ENCODE data around the gene OSBP.
"Not testable (repeated sequence)": the region's sequence is repeated elsewhere in the genome, so short reads cannot be mapped to it uniquely, and the experiment has no call there.

The OSBP gene

DNA sequence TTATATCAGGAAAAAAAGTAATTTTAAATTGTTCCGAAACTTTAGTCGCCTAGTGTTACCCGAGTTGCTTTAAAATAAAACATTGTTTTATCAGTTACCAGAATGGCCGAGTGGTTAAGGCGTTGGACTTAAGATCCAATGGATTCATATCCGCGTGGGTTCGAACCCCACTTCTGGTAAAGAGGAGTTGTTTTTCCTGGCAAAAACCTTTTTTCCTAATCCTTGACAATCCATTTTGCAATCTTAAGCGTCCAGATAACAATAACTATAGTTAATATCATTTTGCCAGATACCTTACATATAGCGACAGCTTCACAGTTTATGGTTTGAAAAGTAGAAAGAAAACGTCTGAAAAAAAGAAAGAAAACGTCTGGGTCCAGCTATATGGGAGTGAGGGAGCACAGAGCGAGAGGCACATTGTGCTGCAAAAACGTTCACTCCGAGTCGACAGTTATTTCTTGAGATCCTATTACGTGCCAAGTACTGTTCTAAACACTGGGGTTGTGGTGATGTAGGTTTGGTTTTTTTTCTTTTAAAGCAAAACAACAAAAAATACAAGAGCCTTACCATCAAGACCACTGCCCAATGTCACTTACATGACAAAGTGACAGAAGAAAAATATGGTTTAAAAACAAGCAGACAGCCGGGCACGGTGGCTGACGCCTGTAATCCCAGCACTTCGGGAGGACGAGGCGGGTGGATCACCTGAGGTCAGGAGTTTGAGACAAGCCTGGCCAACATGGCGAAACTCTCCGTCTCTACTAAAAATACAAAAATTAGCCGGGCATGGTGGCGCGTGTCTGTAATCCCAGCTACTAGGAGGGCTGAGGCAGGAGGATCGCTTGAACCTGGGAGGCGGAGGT is 63.7 kb downstream of the OSBP start:
- peak in 1 of 2 experiments; percentile 21 for DNase-seq (ENCODE audit: low read depth in 2 of 2)

DNA sequence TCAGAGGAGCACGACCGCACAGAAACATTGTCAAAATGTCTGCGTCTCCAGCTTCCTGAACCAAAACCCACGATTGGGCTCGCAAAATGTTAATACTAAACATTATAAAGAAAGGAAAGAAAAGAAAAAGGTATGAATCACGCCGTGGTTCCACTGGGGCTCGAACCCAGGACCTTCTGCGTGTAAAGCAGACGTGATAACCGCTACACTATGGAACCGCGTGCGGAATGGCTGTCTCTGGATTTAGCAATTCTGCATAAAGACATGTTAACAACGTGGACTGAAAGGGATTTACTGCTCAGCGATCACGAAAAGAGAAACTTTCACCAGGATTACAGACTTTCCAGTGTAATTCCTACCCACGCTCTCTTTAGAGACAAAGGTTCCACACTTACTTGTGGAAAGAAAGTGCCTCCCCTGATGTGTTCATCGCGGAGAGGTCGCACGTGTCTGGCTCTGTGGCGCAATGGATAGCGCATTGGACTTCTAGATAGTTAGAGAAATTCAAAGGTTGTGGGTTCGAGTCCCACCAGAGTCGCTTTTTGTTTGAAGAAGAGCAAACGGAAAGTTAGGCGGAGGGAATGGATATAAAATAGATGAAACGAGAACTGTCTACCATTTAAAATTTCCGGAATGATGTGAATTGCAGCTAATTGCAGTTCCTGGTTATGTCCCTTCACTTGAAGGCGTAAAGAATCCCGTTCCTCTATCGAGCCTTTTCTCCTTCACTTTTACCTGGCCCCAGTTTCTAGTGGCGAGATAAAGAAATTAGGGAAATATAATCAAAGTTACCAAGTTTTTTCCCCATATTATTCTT is 64.5 kb downstream of the OSBP start:
- DNase-seq (ENCODE audit: low read depth in 2 of 2), result peak; percentile 75 to 89

DNA sequence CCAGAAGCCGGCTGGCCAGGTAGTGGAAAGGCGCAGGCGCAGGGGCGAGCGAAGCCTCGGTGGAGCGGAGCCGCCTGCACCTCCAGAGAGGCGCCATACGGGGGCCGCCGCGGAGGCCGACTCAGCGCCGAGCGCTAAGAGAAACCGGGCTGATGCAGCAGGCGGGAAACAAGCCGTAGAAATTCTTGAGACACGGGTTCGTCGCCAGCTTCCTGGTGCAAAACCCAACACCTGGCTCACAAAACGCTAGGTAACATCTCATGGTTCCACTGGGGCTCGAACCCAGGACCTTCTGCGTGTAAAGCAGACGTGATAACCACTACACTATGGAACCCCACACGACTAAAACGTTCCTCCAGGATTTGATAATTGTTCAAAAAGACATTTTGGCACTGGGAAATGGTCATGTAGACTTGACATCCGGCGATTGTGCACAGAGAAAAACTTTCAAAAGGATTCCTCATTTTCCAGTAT is 65.2 kb downstream of the OSBP start:
- peak; percentile 90 to 91 for DNase-seq (ENCODE audit: low read depth in 2 of 2)

DNA sequence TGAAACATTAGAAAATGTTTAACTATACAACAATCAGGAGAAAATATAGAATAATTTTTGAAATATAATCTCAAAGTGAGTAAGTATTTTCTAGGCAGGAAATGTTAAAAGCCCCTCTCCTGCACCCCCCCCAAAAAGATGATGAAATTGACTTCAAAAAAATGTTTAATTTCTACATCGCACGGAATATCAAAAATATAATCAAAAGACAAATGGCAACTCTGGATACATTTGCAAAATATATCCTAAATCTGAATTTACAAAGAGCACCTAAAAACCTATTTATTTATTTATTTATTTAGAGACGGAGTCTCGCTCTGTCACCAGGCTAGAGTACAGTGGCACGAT is 67.3 kb downstream of the OSBP start:
- no peak for DNase-seq (ENCODE audit: low read depth in 2 of 2)

DNA sequence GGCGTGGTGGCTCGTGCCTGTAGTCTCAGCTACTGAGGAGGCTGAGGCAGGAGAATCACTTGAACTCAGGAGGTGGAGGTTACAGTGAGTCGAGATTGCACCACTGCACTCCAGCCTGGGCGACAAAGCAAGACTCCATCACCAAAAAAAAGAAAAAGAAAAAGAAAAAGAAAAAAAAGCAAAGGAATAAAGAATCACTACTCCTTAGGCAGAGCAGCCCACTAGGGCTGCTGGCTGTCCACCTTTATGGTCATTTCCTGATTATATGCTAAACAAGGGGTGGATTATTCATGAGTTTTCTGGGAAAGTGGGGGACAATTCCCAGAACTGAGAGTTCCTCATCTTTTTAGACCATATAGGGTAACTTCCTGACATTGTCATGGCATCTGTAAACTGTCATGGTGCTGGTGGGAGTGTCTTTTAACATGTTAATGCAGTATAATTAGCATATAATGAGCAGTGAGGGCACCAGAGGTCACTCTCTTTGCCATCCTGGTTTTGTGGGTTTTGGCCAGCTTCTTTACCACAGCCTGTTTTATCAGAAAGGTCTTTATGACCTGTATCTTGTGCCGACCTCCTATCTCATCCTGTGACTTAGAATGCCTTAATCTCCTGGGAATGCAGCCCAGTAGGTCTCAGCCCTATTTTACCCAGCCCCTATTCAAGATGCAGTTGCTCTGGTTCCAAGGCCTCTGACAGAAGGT is 67.8 kb downstream of the OSBP start:
- DNase-seq (ENCODE audit: low read depth in 2 of 2), result not testable (repeated sequence)

DNA sequence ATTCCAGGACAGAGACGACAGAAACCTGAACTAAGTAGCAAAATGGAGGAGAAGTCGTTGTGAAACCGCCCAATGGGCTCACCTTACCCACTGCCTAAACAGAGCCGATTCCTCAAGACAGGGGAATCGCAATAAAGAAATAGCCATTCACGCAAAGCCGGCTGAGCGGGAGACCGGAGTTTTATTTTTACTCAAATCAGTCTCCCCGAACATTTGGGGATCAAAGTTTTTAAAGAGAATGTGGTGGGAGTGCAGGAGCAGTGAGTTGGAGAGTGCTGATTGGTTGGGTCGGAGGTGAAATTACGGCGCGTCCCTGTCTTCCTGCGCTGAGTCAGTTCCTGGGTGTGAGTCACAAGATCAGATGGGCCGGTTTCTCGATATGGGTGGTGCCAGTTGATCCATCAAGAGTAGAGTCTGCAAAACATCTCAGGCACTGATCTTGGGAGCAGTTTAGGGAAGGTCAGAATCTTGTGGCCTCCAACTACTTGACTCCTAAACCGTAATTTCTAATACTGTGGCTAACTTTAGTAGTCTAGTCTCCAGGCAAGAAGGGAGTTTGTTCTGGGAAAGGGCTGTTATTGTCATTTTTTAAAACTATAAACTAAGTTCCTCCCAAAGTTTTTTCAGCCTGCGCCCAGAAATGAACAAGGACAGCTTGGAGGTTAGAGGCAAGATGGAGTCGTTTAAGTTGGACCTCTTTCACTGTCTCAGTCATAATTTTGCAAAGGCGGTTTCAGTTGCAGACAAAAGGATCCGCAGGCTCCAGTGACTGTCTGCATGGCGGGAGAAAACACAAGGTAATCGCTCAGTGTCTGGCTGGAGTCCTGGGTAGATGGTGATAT is 70.2 kb downstream of the OSBP start:
- DNase-seq (ENCODE audit: low read depth in 2 of 2), result no peak

DNA sequence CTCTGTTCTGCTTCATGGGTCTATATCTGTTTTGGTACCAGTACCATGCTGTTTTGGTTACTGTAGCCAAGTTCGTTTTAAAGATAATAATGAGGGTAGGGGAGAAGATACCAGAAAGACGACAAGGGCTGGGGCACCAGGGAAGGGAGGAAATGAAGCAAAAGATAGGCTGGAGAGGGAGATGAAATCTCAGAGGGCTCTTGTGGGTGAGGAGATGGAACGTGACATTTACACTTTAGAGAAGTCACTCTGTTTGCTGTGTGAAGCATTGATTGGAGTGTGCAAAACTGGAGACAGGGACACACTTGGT is 70.8 kb downstream of the OSBP start:
- DNase-seq (ENCODE audit: low read depth in 2 of 2), result no peak

DNA sequence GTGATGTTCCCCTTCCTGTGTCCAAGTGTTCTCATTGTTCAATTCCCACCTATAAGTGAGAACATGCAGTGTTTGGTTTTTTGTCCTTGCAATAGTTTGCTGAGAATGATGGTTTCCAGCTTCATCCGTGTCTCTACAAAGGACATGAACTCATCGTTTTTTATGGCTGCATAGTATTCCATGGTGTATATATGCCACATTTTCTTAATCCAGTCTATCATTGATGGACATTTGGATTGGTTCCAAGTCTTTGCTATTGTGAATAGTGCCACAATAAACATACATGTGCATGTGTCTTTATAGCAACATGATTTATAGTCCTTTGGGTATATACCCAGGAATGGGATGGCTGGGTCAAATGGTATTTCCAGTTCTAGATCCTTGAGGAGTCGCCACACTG is 71.9 kb downstream of the OSBP start:
- DNase-seq (ENCODE audit: low read depth in 2 of 2), result not testable (repeated sequence)

DNA sequence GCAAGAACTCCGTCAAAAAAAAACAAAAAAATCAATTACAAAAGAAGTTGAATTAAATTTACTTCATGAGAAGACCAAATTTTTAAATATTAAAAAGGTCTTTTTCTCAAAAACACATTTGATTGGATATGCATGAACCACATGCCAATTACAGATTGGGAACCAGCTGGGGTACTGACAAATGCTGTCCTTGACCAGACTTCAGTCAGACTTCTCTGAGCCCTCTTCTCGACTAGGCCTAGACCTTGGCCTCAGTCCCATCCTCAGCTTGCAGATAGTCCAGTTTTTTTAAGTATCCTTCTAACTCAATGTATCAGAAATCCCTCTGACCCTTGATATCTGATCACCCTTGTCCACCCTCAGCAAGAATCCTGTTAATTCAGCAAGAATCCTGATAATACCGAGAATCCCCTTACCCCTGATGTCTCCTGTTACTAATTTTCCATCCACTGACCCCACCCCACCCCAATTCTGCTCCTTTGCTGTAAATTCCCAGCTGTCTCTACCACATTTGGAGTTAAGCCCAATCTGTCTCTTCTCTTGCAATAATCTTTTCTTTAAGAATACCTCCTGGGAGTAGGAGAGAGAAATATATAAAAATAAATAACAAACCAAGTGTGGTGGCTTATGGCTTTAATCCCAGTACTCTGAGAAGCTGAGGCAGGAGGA is 73.3 kb downstream of the OSBP start:
- DNase-seq (ENCODE audit: low read depth in 2 of 2), result no peak

DNA sequence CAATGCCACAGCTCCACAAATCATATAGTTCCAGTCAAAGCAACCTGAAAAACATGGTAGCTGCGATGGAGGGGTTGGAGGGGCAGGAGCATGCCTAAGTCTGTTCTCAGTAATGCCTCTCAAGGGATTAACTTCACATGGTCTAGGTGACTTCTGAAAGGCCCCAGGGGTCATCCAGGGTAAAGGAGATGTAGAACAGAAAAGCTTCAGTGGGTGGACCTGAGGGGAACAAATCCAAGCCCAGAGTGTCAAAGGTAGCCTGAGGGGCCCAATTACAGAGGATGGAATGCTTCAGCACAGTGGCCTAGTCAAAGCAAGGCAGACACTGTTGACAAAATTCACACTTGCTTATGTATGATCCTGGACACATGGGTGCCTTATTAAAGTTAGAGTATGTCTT is 80.9 kb downstream of the OSBP start:
- no peak for DNase-seq (ENCODE audit: low read depth in 2 of 2)

DNA sequence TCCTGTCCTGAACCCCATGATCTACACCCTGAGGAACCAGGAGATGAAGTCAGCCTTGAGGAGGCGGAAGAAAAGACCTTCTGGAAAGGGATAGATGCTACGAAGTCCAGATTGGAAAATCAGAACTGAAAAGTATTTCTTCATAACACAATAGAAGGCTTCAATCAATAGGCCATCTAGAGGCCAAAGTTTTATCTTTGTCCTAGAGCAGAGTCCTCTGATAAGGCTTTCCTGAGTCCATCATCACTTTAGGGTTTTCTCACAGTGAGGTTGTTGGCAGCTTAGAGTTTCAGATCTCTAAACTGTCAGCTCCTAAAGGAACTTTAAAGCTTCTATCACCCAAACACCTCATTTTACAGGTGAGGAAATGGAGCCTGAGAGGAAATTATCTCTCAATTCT is 83.0 kb downstream of the OSBP start:
- DNase-seq (ENCODE audit: low read depth in 2 of 2), result no peak

DNA sequence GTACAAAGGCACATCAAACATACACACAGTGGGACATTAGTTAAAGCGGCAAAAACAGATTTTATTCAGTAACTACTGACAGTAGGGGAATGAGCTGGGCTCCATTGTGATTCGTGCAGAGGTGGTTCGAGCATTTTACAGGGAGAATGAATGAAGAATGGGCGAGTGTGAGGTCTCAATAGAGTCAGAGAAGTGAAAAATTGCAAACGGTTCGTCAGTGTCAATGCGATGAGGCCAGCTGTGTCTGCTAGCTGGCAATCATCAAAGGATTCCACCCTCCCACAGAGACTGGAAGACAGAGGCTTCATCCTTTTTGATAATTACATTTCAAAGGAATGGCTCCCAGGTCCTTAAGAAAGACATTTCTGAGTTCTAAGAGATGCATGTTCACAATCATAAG is 86.9 kb downstream of the OSBP start:
- no peak for DNase-seq (ENCODE audit: low read depth in 2 of 2)

All from stimulated activated CD4-positive, alpha-beta T cell treated with anti-CD3 and anti-CD28 coated beads, Interleukin-12 subunit alpha, Interleukin-12 subunit beta, amount 100 ng/mL, for 24 hours (primary cell).